ENCODE measurements around the gene LGR6.
"Not testable (repeated sequence)": the region's sequence is repeated elsewhere in the genome, so short reads cannot be mapped to it uniquely, and the experiment has no call there.

The LGR6 gene

DNA sequence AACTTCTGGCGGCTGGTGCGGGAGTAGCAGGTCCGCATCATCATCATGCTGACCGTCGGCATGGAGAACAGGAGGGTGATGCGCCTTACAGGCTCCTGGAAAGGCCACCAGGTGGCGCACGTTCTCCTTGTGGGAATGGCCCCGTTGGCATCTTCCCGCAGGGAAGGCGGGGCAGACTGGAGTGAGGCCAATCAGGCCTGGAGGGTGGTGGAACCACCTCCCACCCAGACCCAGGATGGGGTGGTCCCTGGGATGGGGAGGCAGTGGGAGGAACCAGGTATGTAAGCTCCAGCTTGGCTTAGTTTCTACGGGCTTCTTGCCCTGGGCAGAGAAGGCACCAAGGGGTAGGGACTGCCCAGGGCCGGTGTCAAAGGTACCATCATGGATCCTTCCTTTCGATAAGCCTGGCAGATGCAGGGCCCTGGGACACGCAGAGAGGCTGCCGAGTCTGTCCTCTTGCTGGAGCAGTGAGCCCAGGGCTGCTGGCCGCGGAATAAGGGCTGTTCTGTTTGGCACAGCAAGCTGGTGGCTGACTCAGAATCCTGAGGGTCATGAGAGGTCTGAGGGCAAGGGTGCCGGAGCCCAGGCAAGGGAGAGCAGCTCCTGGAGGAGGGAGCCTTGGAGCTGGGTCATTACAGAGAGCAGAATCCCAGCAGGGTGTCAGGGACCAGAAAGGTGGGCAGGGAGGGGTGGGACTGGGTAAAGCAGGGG, 8.7 kb upstream of the LGR6 start:
- no peak overlapping the region for H3K4me3 Mint-ChIP-seq

DNA sequence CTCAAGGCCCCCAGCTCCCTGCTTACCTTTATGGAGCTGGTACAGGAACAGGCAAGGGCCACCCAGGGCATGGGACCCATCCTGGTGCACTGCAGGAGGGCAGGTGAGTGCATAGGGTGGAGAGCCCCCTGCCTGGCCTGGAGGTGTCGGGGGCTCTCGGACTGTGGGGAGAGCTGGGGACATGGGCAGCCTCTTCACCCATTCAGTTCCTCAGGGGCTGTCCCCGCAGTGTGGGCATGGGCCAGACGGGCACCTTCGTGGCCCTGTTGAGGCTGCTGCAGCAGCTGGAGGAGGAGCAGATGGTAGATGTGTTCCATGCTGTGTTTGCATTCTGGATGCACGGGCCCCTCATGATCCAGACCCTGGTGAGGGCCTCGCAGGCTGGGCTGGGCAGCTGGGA, 7.3 kb upstream of the LGR6 start:
- H3K27ac Mint-ChIP-seq: no peak overlapping the region
- H3K4me1 Mint-ChIP-seq: peaks cover 10% of the 10 kb centered on the region
- H3K9me3 Mint-ChIP-seq: no peaks in the 10 kb centered on the region
- no peaks in the 10 kb centered on the region for H3K36me3 Mint-ChIP-seq
- no peak overlapping the region for H3K4me3 Mint-ChIP-seq
- H3K27me3 Mint-ChIP-seq: no peaks in the 10 kb centered on the region

More for the DNA sequence above, 8.7 kb upstream of the LGR6 start:
- H3K36me3 Mint-ChIP-seq: no peaks in the 10 kb centered on the region
- no peaks in the 10 kb centered on the region for H3K27me3 Mint-ChIP-seq
- no peaks in the 10 kb centered on the region for H3K9me3 Mint-ChIP-seq
- no peak overlapping the region for H3K27ac Mint-ChIP-seq
- peaks cover 10% of the 10 kb centered on the region for H3K4me1 Mint-ChIP-seq

DNA sequence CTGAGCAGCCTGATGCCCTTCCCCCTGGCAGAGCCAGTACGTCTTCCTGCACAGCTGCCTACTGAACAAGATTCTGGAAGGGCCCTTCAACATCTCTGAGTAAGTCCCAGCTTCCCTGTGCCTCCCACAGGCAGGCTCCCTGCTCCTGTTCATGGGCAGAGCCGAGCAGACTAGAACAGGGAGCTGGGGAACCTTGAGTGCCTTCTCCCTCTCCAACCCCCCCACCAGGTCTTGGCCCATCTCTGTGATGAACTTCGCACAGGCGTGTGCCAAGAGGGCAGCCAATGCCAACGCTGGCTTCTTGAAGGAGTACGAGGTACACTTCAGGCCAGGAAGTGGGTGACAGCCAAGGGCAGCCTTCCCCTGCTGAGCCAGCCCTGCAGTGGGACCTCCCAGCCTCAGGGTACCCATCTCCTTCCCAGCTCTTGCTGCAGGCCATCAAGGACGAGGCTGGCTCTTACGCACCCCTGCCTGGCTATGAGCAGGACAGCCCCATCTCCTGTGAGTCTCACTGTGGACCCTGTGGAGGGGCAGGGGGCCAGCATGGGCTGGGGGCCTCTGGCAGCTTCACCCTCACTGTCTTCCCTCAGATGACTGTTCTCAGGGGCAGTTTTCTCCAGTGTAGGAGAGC, 6.4 kb upstream of the LGR6 start:
- no peaks in the 10 kb centered on the region for H3K9me3 Mint-ChIP-seq
- no peak overlapping the region for H3K4me3 Mint-ChIP-seq
- no peak overlapping the region for H3K27ac Mint-ChIP-seq
- no peaks in the 10 kb centered on the region for H3K36me3 Mint-ChIP-seq
- no peaks in the 10 kb centered on the region for H3K27me3 Mint-ChIP-seq
- peaks cover 10% of the 10 kb centered on the region for H3K4me1 Mint-ChIP-seq

GRCh38 chr1:202187697-202188407, 5.7 kb upstream of the LGR6 start:
- Mint-ChIP-seq H3K9me3 (no peaks in the 10 kb centered on the region), H3K27me3 (no peaks in the 10 kb centered on the region), H3K36me3 (no peaks in the 10 kb centered on the region), H3K4me1 (peaks cover 10% of the 10 kb centered on the region), H3K27ac (no peak overlapping the region), H3K4me3 (no peak overlapping the region)

DNA sequence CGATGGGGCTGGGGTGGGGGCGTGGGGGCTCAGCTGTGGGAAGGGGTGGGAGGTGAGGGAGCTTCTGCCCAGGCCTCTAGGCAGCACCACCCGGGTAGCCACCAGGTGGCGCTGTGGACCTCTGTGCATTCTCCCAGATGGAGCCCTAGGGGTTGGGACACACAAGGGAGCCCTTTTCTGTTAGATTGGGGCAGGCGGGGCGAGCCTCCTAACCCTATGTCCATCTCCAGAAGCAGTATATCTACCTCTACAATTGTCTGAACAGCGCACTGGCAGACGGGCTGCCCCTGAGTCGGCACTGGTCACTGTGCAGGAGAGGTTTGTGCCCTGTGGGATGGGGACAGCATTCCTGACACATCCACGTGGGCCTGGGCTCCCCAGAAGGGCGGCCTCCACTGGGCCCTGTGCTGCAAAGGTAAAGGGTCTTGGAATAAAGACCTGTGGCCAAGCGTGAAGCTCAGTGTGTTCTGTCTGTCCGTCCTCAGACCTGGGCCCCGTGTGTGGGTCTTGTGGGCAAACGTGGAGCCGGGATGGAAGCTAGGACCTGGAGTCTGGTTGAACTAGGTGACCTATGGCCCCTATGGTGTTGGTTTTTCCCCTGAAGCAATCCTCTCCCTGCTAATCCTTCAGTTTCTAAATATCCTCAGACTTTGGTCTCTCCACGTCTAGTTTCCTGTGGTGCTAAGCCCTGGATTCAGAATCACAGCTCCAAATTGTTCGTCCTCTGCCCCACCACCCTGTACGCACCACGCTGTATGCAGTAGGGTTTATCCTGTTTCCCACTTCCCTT, 4.4 kb upstream of the LGR6 start:
- peaks cover 2% of the 10 kb centered on the region for H3K27me3 Mint-ChIP-seq

GRCh38 chr1:202189918-202190715, 3.5 kb upstream of the LGR6 start:
- Mint-ChIP-seq H3K4me1 (peaks cover 5% of the 10 kb centered on the region), H3K36me3 (no peaks in the 10 kb centered on the region), H3K27ac (no peak overlapping the region), H3K4me3 (no peak overlapping the region), H3K27me3 (peaks cover 7% of the 10 kb centered on the region), H3K9me3 (no peaks in the 10 kb centered on the region)

More for the DNA sequence above, 4.4 kb upstream of the LGR6 start:
- no peak overlapping the region for H3K27ac Mint-ChIP-seq
- peaks cover 9% of the 10 kb centered on the region for H3K4me1 Mint-ChIP-seq
- H3K36me3 Mint-ChIP-seq: no peaks in the 10 kb centered on the region
- no peak overlapping the region for H3K4me3 Mint-ChIP-seq
- no peaks in the 10 kb centered on the region for H3K9me3 Mint-ChIP-seq

DNA sequence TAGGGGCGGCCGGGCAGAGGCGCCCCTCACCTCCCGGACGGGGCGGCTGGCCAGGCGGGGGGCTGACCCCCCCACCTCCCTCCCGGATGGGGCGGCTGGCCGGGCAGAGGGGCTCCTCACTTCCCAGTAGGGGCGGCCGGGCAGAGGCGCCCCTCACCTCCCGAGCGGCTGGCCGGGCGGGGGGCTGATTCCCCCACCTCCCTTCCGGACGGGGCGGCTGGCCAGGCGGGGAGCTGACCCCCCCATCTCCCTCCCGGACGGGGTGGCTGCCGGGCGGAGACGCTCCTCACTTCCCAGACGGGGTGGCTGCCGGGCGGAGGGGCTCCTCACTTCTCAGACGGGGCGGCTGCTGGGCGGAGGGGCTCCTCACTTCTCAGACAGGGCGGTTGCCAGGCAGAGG, 2.2 kb upstream of the LGR6 start:
- H3K4me1 Mint-ChIP-seq, H3K4me3 Mint-ChIP-seq, H3K36me3 Mint-ChIP-seq, H3K27ac Mint-ChIP-seq, H3K9me3 Mint-ChIP-seq: not testable (repeated sequence)
- peaks cover 10% of the 10 kb centered on the region for H3K27me3 Mint-ChIP-seq

GRCh38 chr1:202192770-202193613, 607 bp upstream of the LGR6 start:
- Mint-ChIP-seq H3K27me3 (peaks cover 10% of the 10 kb centered on the region), H3K9me3 (no peaks in the 10 kb centered on the region), H3K4me1 (peaks cover 11% of the 10 kb centered on the region), H3K27ac (no peak overlapping the region), H3K4me3 (peak overlapping the region; percentile 73), H3K36me3 (no peaks in the 10 kb centered on the region)

GRCh38 chr1:202194328-202194648, 689 bp downstream of the LGR6 start:
- peaks cover 10% of the 10 kb centered on the region for H3K27me3 Mint-ChIP-seq
- H3K9me3 Mint-ChIP-seq: no peaks in the 10 kb centered on the region
- H3K4me3 Mint-ChIP-seq: no peak overlapping the region

GRCh38 chr1:202197653-202198365, 4.2 kb downstream of the LGR6 start:
- Mint-ChIP-seq H3K9me3 (no peaks in the 10 kb centered on the region), H3K36me3 (no peaks in the 10 kb centered on the region), H3K27ac (no peak overlapping the region), H3K4me1 (peaks cover 33% of the 10 kb centered on the region), H3K4me3 (no peak overlapping the region), H3K27me3 (peaks cover 10% of the 10 kb centered on the region)

More at GRCh38 chr1:202194328-202194648, 689 bp downstream of the LGR6 start:
- no peak overlapping the region for H3K27ac Mint-ChIP-seq
- peaks cover 21% of the 10 kb centered on the region for H3K4me1 Mint-ChIP-seq
- no peaks in the 10 kb centered on the region for H3K36me3 Mint-ChIP-seq

DNA sequence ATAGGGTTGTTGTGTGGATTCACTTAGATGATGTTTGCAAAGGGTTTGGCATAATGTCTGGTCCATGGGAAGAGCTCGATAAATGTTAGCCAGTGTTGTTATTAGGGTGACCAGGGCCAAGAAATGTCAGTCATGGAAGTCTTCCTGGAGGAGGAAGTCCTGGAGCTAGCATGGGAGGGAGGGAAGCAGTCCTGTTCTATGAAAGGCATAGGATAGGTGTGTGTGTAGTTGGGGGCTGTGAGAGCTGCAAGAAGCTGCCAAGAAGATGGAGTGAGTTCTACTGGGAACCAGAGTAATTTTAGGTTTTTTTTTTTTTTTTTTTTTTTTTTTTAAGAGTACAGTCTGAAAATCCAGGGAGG, 4.7 kb downstream of the LGR6 start:
- Mint-ChIP-seq H3K4me1 (peaks cover 32% of the 10 kb centered on the region), H3K36me3 (no peaks in the 10 kb centered on the region), H3K27ac (peak overlapping the region; percentile 2), H3K27me3 (peaks cover 10% of the 10 kb centered on the region), H3K9me3 (no peaks in the 10 kb centered on the region), H3K4me3 (no peak overlapping the region)

DNA sequence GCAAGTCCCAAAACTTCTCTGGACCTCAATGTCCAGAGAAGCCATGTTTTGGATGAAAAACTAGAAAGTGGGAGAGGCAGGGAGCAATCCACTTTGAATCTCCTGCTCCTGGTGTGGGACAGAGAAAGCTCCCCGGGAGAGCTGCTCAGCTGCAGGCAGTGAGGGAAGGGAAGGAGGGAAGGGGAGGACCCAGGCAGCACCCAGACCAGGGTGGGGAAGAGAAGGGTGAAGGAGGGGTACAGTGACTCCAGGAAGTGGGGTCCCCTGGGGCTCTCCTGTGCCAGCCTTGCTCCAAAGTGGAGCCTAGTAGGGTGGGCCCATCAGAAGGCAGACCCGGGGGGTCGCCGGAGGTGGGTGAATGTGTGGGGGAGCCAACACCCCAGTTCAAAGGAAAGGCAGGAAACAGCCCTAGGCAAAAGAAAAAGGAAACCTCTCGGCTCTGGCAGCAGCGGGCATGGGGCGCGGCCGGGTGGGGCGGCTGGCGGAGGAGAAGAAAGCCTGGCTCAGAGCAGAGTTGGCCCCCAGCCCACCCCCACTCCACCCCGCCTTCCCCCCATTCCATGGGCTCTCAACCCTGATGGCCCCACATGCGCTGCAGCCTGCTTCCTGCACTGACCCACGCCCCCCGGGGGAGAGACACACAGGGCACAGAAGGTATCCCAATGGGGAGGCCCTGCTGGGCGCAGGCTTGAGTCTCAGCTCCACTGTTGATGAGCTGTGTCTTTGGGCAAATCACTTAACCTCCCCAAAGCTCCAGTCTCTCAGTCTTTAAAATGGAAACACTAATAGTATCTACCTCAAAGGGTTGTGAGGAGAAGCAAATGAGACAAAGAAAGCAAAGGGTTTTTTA, 5.7 kb downstream of the LGR6 start:
- Mint-ChIP-seq H3K4me3 (no peak overlapping the region), H3K27ac (no peak overlapping the region), H3K27me3 (peaks cover 7% of the 10 kb centered on the region), H3K36me3 (no peaks in the 10 kb centered on the region), H3K4me1 (peaks cover 29% of the 10 kb centered on the region), H3K9me3 (no peaks in the 10 kb centered on the region)

DNA sequence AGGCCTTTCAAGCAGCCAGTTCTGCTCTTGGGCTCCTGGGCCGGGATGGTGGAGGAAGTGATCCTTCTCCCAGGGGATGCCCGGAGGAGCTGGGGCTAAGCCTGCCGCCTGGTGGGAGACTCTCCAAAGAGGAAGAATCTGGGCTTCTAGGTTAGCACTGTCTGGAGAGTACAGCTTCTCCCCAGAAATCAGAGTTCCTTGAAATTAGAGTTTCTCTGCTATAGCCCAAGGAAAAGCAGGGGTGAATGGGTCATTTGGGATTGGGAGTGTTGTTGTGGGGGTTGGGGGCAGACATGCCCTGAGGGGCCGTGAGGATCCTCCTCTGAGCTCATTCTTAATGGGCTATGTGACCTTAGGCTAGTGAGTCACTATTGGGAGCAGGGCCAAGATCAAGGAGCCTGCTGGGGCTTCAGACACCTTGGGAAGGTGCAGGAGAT, 6.5 kb downstream of the LGR6 start:
- Mint-ChIP-seq H3K9me3 (no peaks in the 10 kb centered on the region), H3K4me3 (no peak overlapping the region), H3K36me3 (no peaks in the 10 kb centered on the region), H3K27me3 (peaks cover 3% of the 10 kb centered on the region), H3K27ac (no peak overlapping the region), H3K4me1 (peaks cover 29% of the 10 kb centered on the region)
